ENCODE measurements around the gene MED28.
A peak's percentile ranks its signal among the peaks of the same experiment; 100 is the strongest.

The MED28 gene

GRCh38 chr4:17587094-17587822 is 27.2 kb upstream of the MED28 start:
- no peak for DNase-seq (ENCODE audit: low read depth)
- H3K4me3 ChIP-seq (ENCODE audit: low read depth, low read length): no peak overlapping the region
- TF ChIP-seq CTCF (IDR thresholded peaks at IDR 0.05; ENCODE audit: low read depth, low read length, missing control alignments): no peak

- H3K4me3 ChIP-seq (ENCODE audit: low read depth, low read length): no peak overlapping the region
- no peak for TF ChIP-seq CTCF (IDR thresholded peaks at IDR 0.05; ENCODE audit: low read depth, low read length, missing control alignments)
- DNase-seq (ENCODE audit: low read depth): no peak
These were observed 25.1 kb upstream of the MED28 start for GRCh38 chr4:17589355-17589754.

- TF ChIP-seq CTCF (IDR thresholded peaks at IDR 0.05; ENCODE audit: low read depth, low read length, missing control alignments): no peak
- peak; percentile 66 for DNase-seq (ENCODE audit: low read depth)
- H3K4me3 ChIP-seq (ENCODE audit: low read depth, low read length): no peak overlapping the region
These were observed 18.9 kb upstream of the MED28 start for GRCh38 chr4:17595471-17596005.

GRCh38 chr4:17597517-17597916 is 16.9 kb upstream of the MED28 start:
- no peak for DNase-seq (ENCODE audit: low read depth)
- peak; percentile 9 for TF ChIP-seq CTCF (IDR thresholded peaks at IDR 0.05; ENCODE audit: low read depth, low read length, missing control alignments)
- H3K4me3 ChIP-seq (ENCODE audit: low read depth, low read length): no peak overlapping the region

GRCh38 chr4:17599826-17600225 is 14.6 kb upstream of the MED28 start:
- TF ChIP-seq CTCF (IDR thresholded peaks at IDR 0.05; ENCODE audit: low read depth, low read length, missing control alignments): no peak
- no peak overlapping the region for H3K4me3 ChIP-seq (ENCODE audit: low read depth, low read length)
- no peak for DNase-seq (ENCODE audit: low read depth)

GRCh38 chr4:17605236-17605635 is 9.2 kb upstream of the MED28 start:
- DNase-seq (ENCODE audit: low read depth): no peak
- no peak for TF ChIP-seq CTCF (IDR thresholded peaks at IDR 0.05; ENCODE audit: low read depth, low read length, missing control alignments)
- no peak overlapping the region for H3K4me3 ChIP-seq (ENCODE audit: low read depth, low read length)

Data from GM12864 (cell line).